HG02798 (cell line): Measurements from ENCODE around the gene CDH22.

ENCODE experiments used
- ATAC-seq: cut with Tn5 transposase; IDR thresholded peaks from one replicate; pipeline ENCODE4 v1.9.1; 2021; ENCODE audit warnings: mild to moderate bottlenecking; ENCODE audit not compliant: unreplicated experiment, poor library complexity

Gene CDH22

GRCh38 chr20:46308258-46309157 lies at the start of gene CDH22:
Gene CDH22, minus strand, starts transcription at chr20:46308498. Its CDS starts 57,204 bp downstream, at chr20:46251294.
- ATAC-seq: no peak

GRCh38 chr20:46357030-46357514 lies 48.8 kb upstream of the CDH22 start:
- ATAC-seq: no peak

- ATAC-seq: no peak
Measured at GRCh38 chr20:46356195-46357029, 48.1 kb upstream of the CDH22 start.

GRCh38 chr20:46355778-46356177 lies 47.5 kb upstream of the CDH22 start:
- no peak for ATAC-seq

- ATAC-seq: no peak
Measured at GRCh38 chr20:46354920-46355654, 46.8 kb upstream of the CDH22 start.

- no peak for ATAC-seq
Measured at GRCh38 chr20:46354207-46354555, 45.9 kb upstream of the CDH22 start.

- ATAC-seq: no peak
Measured at GRCh38 chr20:46353500-46354206, 45.4 kb upstream of the CDH22 start.

GRCh38 chr20:46352370-46352938 lies 44.2 kb upstream of the CDH22 start:
- ATAC-seq: no peak

GRCh38 chr20:46351357-46352058 lies 43.2 kb upstream of the CDH22 start:
- peak; percentile 33 for ATAC-seq

- ATAC-seq: no peak
Measured at GRCh38 chr20:46350986-46351267, 42.6 kb upstream of the CDH22 start.

- peak; percentile 68 for ATAC-seq
Measured at GRCh38 chr20:46350201-46350985, 42.1 kb upstream of the CDH22 start.

GRCh38 chr20:46349742-46350056 lies 41.4 kb upstream of the CDH22 start:
- ATAC-seq: no peak

- no peak for ATAC-seq
Measured at GRCh38 chr20:46349035-46349741, 40.9 kb upstream of the CDH22 start.

GRCh38 chr20:46347841-46348803 lies 39.8 kb upstream of the CDH22 start:
- ATAC-seq: no peak

GRCh38 chr20:46346770-46347169 lies 38.5 kb upstream of the CDH22 start:
- no peak for ATAC-seq

GRCh38 chr20:46344488-46345162 lies 36.3 kb upstream of the CDH22 start:
- ATAC-seq: no peak
